SK-N-SH (cell line): ENCODE results near the gene ERLEC1. TPM values are rescaled to one million over a fixed set of nuclear protein-coding genes. Genes with fewer than 3 reads are reported as not detected.

ENCODE experiments used
- CTCF ChIA-PET: fragments of 300-600, 350-600 bp; formaldehyde crosslinking; extraction: SDS; loops from one replicate; lab custom pipeline; 2021; lab: Yijun Ruan, JAX
- POLR2A ChIA-PET: fragments of 350-600 bp; sonication (Branson Sonifier 250); formaldehyde crosslinking; extraction: SDS; loops from one replicate; lab custom pipeline; 2020; ENCODE audit warnings: antibody characterized with exemption, inconsistent platforms; lab: Yijun Ruan, JAX
- DNase-seq: peaks from one replicate; pipeline ENCODE4 v3.0.0; 2012
- H2AFZ ChIP-seq: fragments of 200-600 bp; sonication (generic); 2 replicates; pipeline ENCODE4 v1.8.1; 2016; ENCODE audit warnings: antibody characterized with exemption, mild to moderate bottlenecking, low read depth
- H3F3A ChIP-seq: fragments of 200-600 bp; sonication (generic); replicated peaks from 2 replicates; pipeline ENCODE3; 2016; ENCODE audit warnings: antibody characterized with exemption, mild to moderate bottlenecking; ENCODE audit not compliant: insufficient read depth
- H3K27ac ChIP-seq, 2 experiments: fragments of 200-500 bp in 1 of 2; fragments of 200-600 bp in 1 of 2; sonication (Bioruptor generic) in 1 of 2; sonication (generic), shearing (Covaris generic) in 1 of 2; 2 replicates each; pipeline versions ENCODE4 v1.5.1 to v1.6.1; 2014 to 2016; ENCODE audit warnings: low read depth in 2 of 2, inconsistent platforms in 1 of 2, low read length in 1 of 2, mild to moderate bottlenecking in 1 of 2, mixed read lengths in 1 of 2
- H3K27me3 ChIP-seq: fragments of 200-600 bp; sonication (generic), shearing (Covaris generic); 2 replicates; pipeline ENCODE4 v1.6.1; 2016; ENCODE audit warnings: mixed run types; ENCODE audit not compliant: insufficient read depth
- H3K36me3 ChIP-seq, 2 experiments: fragments of 200-500 bp in 1 of 2; fragments of 200-600 bp in 1 of 2; sonication (Bioruptor generic) in 1 of 2; sonication (generic) in 1 of 2; replicated peaks in 1 of 2; 2 replicates each; pipeline versions ENCODE3 to v1.5.1; 2014 to 2016; ENCODE audit warnings: low read length in 1 of 2, mild to moderate bottlenecking in 1 of 2; ENCODE audit not compliant: insufficient read depth in 2 of 2, control insufficient read depth in 1 of 2
- H3K4me1 ChIP-seq, 2 experiments: fragments of 200-500 bp in 1 of 2; fragments of 200-600 bp in 1 of 2; sonication (Bioruptor generic) in 1 of 2; sonication (generic), shearing (Covaris generic) in 1 of 2; 2 replicates each; pipeline versions ENCODE4 v1.5.1 to v1.6.1; 2014 to 2016; ENCODE audit warnings: low read depth in 1 of 2, low read length in 1 of 2, mixed run types in 1 of 2; ENCODE audit not compliant: insufficient read depth in 2 of 2, control insufficient read depth in 1 of 2
- H3K4me2 ChIP-seq: fragments of 200-600 bp; sonication (generic), shearing (Covaris generic); 2 replicates; pipeline ENCODE4 v1.6.1; 2017; ENCODE audit warnings: mixed run types
- H3K4me3 ChIP-seq, 2 experiments: fragments of 200-500 bp in 1 of 2; fragments of 200-600 bp in 1 of 2; sonication (Bioruptor generic) in 1 of 2; sonication (generic), shearing (Covaris generic) in 1 of 2; 2 replicates each; pipeline versions ENCODE4 v1.5.1 to v1.8.1; 2014 to 2016; ENCODE audit warnings: low read depth in 2 of 2, inconsistent platforms in 1 of 2, low read length in 1 of 2, mild to moderate bottlenecking in 1 of 2, mixed read lengths in 1 of 2, moderate library complexity in 1 of 2
- H3K79me2 ChIP-seq: fragments of 200-600 bp; sonication (generic); 2 replicates; pipeline ENCODE4 v1.8.1; 2017; ENCODE audit warnings: mild to moderate bottlenecking; ENCODE audit not compliant: insufficient read depth
- H3K9ac ChIP-seq: fragments of 200-600 bp; sonication (generic); 2 replicates; pipeline ENCODE4 v1.6.1; 2017; ENCODE audit warnings: mixed run types
- H3K9me2 ChIP-seq: fragments of 200-600 bp; sonication (generic); 2 replicates; pipeline ENCODE4 v1.6.1; 2017; ENCODE audit warnings: mixed run types
- H3K9me3 ChIP-seq: fragments of 200-600 bp; sonication (generic); 2 replicates; pipeline ENCODE4 v1.6.1; 2017; ENCODE audit warnings: mixed run types, mild to moderate bottlenecking, moderate library complexity
- H4K20me1 ChIP-seq: fragments of 200-600 bp; sonication (generic); 2 replicates; pipeline ENCODE4 v1.6.1; 2017; ENCODE audit warnings: mild to moderate bottlenecking, mixed run types; ENCODE audit not compliant: insufficient read depth
- CHD2 ChIP-seq: fragments of 150-350 bp; IDR thresholded peaks from 2 replicates; pipeline ENCODE4 v1.6.1; 2018; ENCODE audit warnings: low read length; ENCODE audit not compliant: partially characterized antibody
- ELF1 ChIP-seq: IDR thresholded peaks from 2 replicates; pipeline ENCODE4 v1.4.0; 2012
- EP300 ChIP-seq, 2 experiments: IDR thresholded peaks; 2 replicates each; pipeline versions ENCODE4 v1.4.0 to v1.6.1; 2012; ENCODE audit warnings: borderline replicate concordance in 1 of 2, low read depth in 1 of 2, low read length in 1 of 2
- FOXJ3 ChIP-seq: sonication (generic); formaldehyde crosslinking; IDR thresholded peaks from 2 replicates; pipeline ENCODE4 v1.5.1; 2020; ENCODE audit warnings: mild to moderate bottlenecking, missing genetic modification reagents
- FOXM1 ChIP-seq: IDR thresholded peaks from 2 replicates; pipeline ENCODE4 v1.4.0; 2012; ENCODE audit warnings: low read depth, mild to moderate bottlenecking
- JUND ChIP-seq: IDR thresholded peaks from 2 replicates; pipeline ENCODE4 v1.4.0; 2012
- MEF2A ChIP-seq: IDR thresholded peaks from 2 replicates; pipeline ENCODE4 v1.4.0; 2012; ENCODE audit warnings: low read depth, borderline replicate concordance
- NRF1 ChIP-seq: IDR thresholded peaks from 2 replicates; pipeline ENCODE4 v1.6.1; 2012; ENCODE audit warnings: low read depth, mild to moderate bottlenecking, low read length
- RAD21 ChIP-seq: IDR thresholded peaks from 2 replicates; pipeline ENCODE4 v1.6.1; 2012; ENCODE audit warnings: mild to moderate bottlenecking, low read length
- RCOR1 ChIP-seq: fragments of 150-350 bp; IDR thresholded peaks from 2 replicates; pipeline ENCODE4 v1.6.1; 2017; ENCODE audit warnings: antibody characterized with exemption, low read length
- RXRA ChIP-seq: IDR thresholded peaks from 2 replicates; pipeline ENCODE4 v1.4.0; 2012; ENCODE audit warnings: low read depth, mild to moderate bottlenecking, borderline replicate concordance
- TAF1 ChIP-seq: IDR thresholded peaks from 2 replicates; pipeline ENCODE4 v1.6.1; 2012; ENCODE audit warnings: low read depth, mild to moderate bottlenecking, low read length, moderate library complexity, borderline replicate concordance
- TCF12 ChIP-seq: IDR thresholded peaks from 2 replicates; pipeline ENCODE4 v1.4.0; 2012
- YY1 ChIP-seq: IDR thresholded peaks from 2 replicates; pipeline ENCODE4 v1.4.0; 2012; ENCODE audit warnings: low read depth, mild to moderate bottlenecking
- WGBS: methylation state at CpG from one replicate; pipeline ENCODE4 v1.1.6; 2017; ENCODE audit warnings: low lambda C conversion rate; 5-methylcytosine and 5-hydroxymethylcytosine counted together
- polyA plus RNA-seq, 3 experiments: library from polyadenylated mRNA; depleted of rRNA; stranded (reverse); fragments of >200 nt; gene quantifications; 2 replicates each; pipeline ENCODE4 v1.2.3, GENCODE V29; 2012
- TF ChIP-seq, protein P1 (sequence below): IDR thresholded peaks from 2 replicates; pipeline ENCODE4 v1.6.1; 2012; ENCODE audit warnings: mild to moderate bottlenecking, low read depth, low read length, moderate library complexity
- TF ChIP-seq, protein P2 (sequence below): IDR thresholded peaks from 2 replicates; pipeline ENCODE4; 2012
- TF ChIP-seq, protein P3 (sequence below): IDR thresholded peaks from 2 replicates; pipeline ENCODE4 v1.4.0; 2012; ENCODE audit warnings: low read depth
- TF ChIP-seq, protein P4 (sequence below): fragments of 150-350 bp; IDR thresholded peaks from 2 replicates; pipeline ENCODE4 v1.6.1; 2017; ENCODE audit warnings: antibody characterized with exemption, low read length, low read depth, borderline replicate concordance
- TF ChIP-seq, protein P5 (sequence below): IDR thresholded peaks from 2 replicates; pipeline ENCODE4 v1.4.0; 2012; ENCODE audit warnings: low read depth, borderline replicate concordance

ERLEC1 gene
- polyA plus RNA-seq, 1 of the 3 experiments (the other 2 are of a cell fraction): 61.7 TPM

DNA sequence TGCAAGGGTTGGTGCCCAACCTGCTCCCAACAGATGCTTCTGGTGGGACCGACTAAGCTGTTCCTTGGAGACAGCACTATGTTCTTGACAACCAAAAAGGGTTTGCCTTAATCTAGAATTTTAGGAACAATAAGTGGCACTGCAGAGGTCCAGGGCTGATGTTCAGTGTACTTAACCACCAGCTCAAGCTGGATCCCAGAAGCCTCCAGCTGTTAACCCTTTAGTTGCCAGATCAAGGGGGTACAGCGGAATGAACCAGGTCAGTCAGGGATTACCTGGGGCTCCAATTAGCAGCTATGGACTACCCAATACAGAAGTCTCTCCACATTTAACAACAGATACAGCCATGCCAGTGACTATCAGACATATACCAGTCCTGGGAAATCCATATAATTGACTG is 69.4 kb downstream of the ERLEC1 start (continued):
- TF ChIP-seq TCF12 (no peak), ELF1 (no peak)

DNA sequence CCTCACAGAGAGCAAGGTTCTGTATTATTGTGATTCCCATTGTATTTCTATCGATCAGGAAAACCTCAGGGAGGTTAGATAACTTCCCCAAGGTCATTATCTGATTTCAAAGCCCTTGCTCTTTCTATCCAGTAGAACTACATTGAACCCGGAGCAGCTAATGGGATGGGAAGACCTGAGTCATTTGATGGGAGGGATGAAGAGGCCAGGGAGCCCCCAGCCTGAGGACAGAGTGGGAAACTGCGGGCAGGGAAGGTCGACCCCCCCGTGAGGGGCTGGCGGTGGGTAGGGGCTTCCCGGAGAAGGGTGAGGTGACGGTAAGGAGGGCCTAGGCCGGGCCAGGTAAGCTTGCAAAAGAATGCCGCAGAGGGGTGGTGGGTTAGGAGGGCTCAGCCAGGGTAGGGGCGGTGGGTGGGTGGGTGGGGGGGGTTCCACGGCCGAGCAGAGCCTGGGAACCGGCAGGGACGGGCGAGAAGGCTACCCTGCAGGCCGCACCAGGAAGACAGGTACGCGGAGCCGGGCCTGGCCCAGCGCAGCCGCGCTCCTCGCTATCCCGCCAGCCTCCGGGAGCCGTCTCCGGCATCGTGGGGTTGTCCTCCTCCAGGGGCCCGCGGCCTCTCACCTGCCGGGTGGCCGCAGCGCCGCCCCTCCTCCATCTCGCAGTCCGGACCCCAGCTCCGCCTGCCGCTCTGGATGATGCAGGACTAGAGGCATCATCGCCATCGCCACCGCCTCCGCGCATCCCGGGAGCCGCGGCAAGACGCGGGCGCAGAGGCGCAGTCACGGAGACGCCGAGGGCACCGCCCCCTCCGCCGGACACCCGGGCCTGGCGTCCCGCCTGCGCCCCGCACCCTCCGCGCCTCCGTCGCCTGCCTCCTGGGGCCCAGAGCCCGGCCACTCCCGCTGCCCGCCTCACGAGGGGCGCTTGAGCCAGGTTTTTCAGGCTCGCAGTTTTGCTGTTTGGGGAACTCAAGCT is 72.7 kb downstream of the ERLEC1 start, which contains the start of gene GPR75:
Gene GPR75, minus strand, starts transcription at position 762 of the 976 bp plus-strand sequence. CDS start 5,211 bp downstream, outside the sequence.
- TF ChIP-seq, protein P1, sequence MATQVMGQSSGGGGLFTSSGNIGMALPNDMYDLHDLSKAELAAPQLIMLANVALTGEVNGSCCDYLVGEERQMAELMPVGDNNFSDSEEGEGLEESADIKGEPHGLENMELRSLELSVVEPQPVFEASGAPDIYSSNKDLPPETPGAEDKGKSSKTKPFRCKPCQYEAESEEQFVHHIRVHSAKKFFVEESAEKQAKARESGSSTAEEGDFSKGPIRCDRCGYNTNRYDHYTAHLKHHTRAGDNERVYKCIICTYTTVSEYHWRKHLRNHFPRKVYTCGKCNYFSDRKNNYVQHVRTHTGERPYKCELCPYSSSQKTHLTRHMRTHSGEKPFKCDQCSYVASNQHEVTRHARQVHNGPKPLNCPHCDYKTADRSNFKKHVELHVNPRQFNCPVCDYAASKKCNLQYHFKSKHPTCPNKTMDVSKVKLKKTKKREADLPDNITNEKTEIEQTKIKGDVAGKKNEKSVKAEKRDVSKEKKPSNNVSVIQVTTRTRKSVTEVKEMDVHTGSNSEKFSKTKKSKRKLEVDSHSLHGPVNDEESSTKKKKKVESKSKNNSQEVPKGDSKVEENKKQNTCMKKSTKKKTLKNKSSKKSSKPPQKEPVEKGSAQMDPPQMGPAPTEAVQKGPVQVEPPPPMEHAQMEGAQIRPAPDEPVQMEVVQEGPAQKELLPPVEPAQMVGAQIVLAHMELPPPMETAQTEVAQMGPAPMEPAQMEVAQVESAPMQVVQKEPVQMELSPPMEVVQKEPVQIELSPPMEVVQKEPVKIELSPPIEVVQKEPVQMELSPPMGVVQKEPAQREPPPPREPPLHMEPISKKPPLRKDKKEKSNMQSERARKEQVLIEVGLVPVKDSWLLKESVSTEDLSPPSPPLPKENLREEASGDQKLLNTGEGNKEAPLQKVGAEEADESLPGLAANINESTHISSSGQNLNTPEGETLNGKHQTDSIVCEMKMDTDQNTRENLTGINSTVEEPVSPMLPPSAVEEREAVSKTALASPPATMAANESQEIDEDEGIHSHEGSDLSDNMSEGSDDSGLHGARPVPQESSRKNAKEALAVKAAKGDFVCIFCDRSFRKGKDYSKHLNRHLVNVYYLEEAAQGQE: no peak
- TF ChIP-seq EP300 (IDR thresholded peaks at IDR 0.05; ENCODE audit: borderline replicate concordance in 1 of 2, low read depth in 1 of 2, low read length in 1 of 2) (no peak), TAF1 (no peak), RXRA (no peak), YY1 (no peak), FOXM1 (no peak), RAD21 (no peak), MEF2A (no peak), FOXJ3 (CRISPR knock-in tag) (no peak), JUND (no peak), CHD2 (no peak), NRF1 (no peak), RCOR1 (no peak)
- TF ChIP-seq, protein P2, sequence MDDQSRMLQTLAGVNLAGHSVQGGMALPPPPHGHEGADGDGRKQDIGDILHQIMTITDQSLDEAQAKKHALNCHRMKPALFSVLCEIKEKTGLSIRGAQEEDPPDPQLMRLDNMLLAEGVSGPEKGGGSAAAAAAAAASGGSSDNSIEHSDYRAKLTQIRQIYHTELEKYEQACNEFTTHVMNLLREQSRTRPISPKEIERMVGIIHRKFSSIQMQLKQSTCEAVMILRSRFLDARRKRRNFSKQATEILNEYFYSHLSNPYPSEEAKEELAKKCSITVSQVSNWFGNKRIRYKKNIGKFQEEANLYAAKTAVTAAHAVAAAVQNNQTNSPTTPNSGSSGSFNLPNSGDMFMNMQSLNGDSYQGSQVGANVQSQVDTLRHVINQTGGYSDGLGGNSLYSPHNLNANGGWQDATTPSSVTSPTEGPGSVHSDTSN: no peak
- TF ChIP-seq, protein P3, sequence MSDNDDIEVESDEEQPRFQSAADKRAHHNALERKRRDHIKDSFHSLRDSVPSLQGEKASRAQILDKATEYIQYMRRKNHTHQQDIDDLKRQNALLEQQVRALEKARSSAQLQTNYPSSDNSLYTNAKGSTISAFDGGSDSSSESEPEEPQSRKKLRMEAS: no peak
- TF ChIP-seq, protein P4, sequence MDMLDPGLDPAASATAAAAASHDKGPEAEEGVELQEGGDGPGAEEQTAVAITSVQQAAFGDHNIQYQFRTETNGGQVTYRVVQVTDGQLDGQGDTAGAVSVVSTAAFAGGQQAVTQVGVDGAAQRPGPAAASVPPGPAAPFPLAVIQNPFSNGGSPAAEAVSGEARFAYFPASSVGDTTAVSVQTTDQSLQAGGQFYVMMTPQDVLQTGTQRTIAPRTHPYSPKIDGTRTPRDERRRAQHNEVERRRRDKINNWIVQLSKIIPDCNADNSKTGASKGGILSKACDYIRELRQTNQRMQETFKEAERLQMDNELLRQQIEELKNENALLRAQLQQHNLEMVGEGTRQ: no peak
- TF ChIP-seq, protein P5, sequence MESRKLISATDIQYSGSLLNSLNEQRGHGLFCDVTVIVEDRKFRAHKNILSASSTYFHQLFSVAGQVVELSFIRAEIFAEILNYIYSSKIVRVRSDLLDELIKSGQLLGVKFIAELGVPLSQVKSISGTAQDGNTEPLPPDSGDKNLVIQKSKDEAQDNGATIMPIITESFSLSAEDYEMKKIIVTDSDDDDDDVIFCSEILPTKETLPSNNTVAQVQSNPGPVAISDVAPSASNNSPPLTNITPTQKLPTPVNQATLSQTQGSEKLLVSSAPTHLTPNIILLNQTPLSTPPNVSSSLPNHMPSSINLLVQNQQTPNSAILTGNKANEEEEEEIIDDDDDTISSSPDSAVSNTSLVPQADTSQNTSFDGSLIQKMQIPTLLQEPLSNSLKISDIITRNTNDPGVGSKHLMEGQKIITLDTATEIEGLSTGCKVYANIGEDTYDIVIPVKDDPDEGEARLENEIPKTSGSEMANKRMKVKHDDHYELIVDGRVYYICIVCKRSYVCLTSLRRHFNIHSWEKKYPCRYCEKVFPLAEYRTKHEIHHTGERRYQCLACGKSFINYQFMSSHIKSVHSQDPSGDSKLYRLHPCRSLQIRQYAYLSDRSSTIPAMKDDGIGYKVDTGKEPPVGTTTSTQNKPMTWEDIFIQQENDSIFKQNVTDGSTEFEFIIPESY: no peak
- H3K9ac ChIP-seq: no peak within 1 kb of the TSS
- WGBS: 94% methylated on average over 44 of the region's 72 CpGs
- no peaks in the 10 kb centered on the region for H3K9me3 ChIP-seq
- DNase-seq: peak; percentile 27
- no peak within 1 kb of the TSS for H3K4me3 ChIP-seq
- H3K27me3 ChIP-seq: no peaks in the 10 kb centered on the region
- H3K4me2 ChIP-seq: no peak within 1 kb of the TSS
- no peaks in the 10 kb centered on the region for H4K20me1 ChIP-seq
- peaks cover 28 to 29% of the 10 kb centered on the region in 2 experiments for H3K36me3 ChIP-seq
- H3K79me2 ChIP-seq: no peaks in the 10 kb centered on the region
- H3F3A ChIP-seq: no peaks in the 10 kb centered on the region
- ChIA-PET CTCF (interaction anchor here (0.6 kb wide), 1 partner anchor 141 kb away, joined by 3 read pairs; no protein-coding TSS in a partner anchor), POLR2A (no interaction called here)
- no peaks in the 10 kb centered on the region for H3K9me2 ChIP-seq
- no peak within 1 kb of the TSS for H2AFZ ChIP-seq
- H3K4me1 ChIP-seq: no peaks in the 10 kb centered on the region; a peak in 2 of 4 replicates
- H3K27ac ChIP-seq: no peak within 1 kb of the TSS
